Skin of body (tissue), 1 donor: ENCODE data around the gene OR5H1. TPM values are rescaled to one million over a fixed set of nuclear protein-coding genes. Genes with fewer than 3 reads are reported as not detected.

Source experiments
- total RNA-seq: library from RNA; depleted of rRNA; stranded (reverse); fragments of >200 nt; gene quantifications from one replicate; pipeline ENCODE4 v1.2.3, GENCODE V29; 2014

OR5H1 gene
- total RNA-seq, 1 donor from 2014 or later: not detected

Other genes starting within 250 kb of the OR5H1 start
- gene RIOX2, start 158.3 kb upstream of the OR5H1 start, total RNA-seq: 35.7 TPM
- not detected for gene GABRR3, start 95.4 kb upstream of the OR5H1 start, total RNA-seq
- gene OR5AC2, start 43.5 kb upstream of the OR5H1 start, total RNA-seq: not detected
- not detected for gene OR5H14, start 16.8 kb downstream of the OR5H1 start, total RNA-seq
- gene OR5H15, start 36.0 kb downstream of the OR5H1 start, total RNA-seq: not detected
- gene OR5H6, start 133.5 kb downstream of the OR5H1 start, total RNA-seq: not detected
- not detected for gene OR5H2, start 151.8 kb downstream of the OR5H1 start, total RNA-seq
- not detected for gene OR5K4, start 223.1 kb downstream of the OR5H1 start, total RNA-seq